Stromal cell of bone marrow (primary cell): Measurements from ENCODE around the gene PSMA8.
"Not testable (repeated sequence)": the region's sequence is repeated elsewhere in the genome, so short reads cannot be mapped to it uniquely, and the experiment has no call there.

Experiments used
- DNase-seq: peaks from one replicate; pipeline ENCODE4 v3.0.0-alpha.2; 2012; ENCODE audit warnings: low read depth

Gene PSMA8

DNA sequence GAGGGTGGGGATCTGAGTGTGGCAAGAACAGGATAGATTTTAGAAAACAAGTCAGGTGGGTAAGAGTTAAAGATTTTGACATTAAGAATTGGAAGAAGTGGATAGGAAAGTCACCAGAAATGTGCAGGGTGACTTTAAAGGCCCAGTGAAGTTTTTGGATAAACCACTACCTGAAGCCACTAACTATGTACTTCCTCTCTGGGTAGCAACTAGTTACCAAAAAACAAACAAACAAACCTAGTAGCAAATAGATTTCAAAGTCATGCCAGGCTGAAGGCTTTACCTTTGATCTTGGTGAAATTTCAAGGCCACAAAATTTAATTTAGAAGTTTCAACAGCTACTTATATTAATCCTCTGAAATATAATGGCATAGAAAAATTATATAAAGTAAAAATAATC is 42.5 kb downstream of the PSMA8 start:
- no peak for DNase-seq

DNA sequence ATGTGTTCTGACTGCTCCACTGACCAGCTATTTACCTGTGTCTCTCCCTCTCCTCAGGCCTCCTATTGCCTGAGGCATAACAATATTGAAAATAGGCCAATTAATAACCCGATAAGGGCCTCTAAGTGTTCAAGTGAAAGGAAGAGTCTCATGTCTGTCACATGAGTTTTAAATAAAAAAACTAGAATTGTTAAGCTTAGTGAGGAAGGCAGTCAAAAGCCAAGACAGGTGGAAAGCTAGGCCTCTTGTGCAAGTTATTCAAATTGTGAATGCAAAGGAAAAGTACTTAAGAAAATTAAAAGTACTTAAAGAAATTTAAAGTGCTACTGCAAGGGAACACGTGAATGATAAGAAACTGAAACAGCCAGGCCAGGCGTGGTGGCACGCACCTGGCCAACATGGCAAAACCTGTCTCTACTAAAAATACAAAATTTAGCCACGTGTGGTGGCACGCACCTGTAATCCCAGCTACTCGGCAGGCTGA is 47.7 kb downstream of the PSMA8 start:
- DNase-seq, result no peak

DNA sequence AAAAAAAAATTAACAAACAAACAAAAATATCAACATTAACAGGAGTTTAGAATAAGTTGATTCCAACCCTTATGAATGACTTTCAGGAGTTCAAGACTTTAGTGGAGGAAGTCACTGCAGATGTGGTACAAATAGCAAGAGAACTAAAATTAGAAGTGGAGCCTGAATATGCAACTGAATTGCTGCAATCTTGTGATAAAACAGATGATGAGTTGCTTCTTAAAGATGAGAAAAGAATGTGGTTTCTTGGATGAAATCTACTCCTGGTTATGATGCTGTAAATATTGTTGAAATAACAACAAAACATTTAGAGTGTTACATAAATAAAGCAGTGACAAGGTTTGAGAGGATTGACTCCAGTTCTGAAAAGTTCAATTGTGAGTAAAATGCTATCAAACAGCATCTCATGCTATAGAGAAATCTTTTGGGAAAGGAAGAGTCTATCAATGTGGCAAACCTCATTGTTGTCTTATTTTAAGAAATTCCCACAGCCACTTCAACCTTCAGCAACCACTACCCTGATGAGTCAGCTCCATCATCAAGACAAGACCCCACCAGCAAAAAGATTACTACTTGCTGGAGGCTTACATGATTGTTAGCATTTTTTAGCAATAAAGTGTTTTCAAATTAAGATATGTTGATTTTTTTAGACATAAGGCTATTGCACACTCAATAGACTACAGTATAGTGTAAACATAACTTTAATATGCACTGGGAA is 49.9 kb downstream of the PSMA8 start:
- DNase-seq, result no peak

DNA sequence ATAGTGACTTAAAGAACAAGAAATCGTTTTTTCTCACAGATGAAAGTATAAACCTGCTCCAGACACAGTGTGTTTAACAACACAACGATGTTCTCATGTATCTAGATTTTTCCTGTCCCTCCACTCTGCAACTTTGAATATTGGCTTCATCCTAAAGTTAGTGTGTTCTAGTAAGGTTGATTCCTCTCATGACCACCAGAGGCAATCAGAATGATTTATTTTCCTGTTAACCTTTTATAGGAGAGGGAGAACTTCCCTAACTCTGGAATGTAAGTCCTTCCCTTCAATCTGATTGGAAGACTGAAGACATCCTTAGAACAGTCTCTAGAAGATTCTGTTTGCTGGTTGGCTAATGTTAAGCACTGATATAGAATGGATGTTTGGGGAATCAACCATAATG is 51.6 kb downstream of the PSMA8 start:
- no peak for DNase-seq

DNA sequence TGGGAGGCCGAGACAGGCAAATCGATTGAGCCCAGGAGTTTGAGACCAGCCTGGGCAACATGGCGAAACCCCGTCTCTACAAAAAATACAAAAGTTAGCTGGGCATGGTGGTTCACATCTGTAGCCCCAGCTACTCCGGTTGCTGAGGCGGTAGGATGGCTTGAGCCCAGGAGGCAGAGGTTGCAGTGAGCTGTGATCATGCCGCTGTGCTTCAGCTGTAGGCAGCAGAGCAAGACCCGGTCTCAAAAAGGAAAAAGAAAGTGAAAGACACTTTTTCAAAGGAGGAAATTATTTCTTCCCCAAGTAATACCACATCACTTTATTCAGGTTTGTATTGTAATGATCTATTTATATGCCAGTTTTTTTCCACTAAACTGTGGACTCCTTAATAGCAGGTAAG is 56.8 kb downstream of the PSMA8 start:
- DNase-seq, result no peak

DNA sequence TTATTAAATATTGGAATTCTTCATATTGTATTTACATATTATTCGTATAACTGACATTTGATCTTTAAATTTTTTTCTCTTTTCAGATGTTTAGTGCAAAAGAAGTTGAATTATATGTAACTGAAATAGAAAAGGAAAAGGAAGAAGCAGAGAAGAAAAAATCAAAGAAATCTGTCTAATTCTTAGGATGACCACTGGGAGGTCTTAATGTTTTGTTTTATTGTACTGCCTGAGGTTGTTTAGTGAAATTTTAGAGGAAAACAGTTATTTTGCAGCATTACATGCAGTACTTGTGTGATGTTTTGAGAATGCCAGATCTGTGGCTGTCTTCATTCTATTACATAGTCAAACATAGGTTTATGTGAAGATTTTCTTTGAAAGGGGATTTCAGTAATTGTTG is 58.6 kb downstream of the PSMA8 start:
- no peak for DNase-seq

DNA sequence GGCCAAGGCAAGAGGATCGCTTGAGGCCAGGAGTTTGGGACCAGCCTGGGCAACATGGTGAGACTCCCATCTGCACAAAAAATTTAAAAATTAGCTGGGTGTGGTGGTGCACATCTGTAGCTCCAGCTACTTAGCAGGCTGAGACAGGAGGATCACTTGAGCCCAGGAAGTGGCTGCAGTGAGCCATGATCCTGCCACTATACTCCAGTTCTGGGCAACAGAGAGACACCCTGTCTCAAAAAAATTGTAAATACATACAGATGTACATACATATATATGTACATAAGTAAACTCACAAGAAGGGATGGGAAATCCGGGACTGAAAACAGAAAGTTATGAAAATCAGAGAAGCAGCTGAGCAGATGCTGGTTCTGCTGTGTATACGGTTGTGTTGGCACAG is 62.9 kb downstream of the PSMA8 start:
- no peak for DNase-seq

DNA sequence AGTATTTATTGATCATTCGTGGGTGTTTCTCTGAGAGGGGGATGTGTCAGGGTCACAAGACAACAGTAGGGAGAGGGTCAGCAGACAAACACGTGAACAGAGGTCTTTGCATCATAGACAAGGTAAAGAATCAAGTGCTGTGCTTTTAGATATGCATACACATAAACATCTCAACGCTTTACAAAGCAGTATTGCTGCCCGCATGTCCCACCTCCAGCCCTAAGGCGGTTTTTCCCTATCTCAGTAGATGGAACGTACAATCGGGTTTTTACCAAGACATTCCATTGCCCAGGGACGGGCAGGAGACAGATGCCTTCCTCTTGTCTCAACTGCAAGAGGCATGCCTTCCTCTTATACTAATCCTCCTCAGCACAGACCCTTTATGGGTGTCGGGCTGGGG is 68.3 kb downstream of the PSMA8 start:
- DNase-seq, result not testable (repeated sequence)

DNA sequence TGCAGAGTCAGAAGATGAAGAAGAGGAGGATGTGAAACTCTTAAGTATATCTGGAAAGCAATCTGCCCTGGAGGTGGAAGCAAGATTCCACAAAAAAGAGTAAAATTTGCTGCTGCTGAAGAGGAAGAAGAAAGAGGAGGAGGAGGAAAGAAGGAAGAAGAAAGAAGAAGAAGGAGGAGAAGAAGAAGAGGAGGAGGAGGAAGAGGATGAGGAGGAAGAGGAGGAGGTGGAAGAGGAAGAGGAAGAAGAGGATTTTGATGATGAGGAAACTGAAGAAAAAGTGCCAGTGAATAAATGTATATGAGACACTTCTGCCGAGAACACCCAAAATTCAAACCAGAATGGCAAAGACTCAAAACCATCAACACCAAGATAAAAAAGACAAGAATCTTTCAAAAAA is 71.6 kb downstream of the PSMA8 start:
- no peak for DNase-seq

DNA sequence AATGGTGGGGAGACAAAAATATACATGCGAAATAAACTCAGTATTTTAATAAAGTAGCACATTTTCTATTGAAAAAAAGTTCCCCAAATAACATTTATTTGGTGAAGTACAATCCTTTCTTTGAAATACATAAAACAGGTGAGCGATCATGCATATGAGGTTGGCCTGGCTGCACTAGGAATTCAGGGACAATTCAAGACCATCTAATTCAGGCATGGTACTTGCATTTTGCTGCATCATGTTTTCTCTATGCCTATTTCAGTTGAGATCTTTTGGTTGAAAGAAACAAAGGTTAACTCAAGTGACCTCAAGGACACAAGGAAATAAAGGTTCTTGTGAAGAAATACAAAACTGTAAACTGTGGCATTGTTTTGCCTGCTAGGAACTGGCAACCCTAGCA is 72.8 kb downstream of the PSMA8 start:
- no peak for DNase-seq

DNA sequence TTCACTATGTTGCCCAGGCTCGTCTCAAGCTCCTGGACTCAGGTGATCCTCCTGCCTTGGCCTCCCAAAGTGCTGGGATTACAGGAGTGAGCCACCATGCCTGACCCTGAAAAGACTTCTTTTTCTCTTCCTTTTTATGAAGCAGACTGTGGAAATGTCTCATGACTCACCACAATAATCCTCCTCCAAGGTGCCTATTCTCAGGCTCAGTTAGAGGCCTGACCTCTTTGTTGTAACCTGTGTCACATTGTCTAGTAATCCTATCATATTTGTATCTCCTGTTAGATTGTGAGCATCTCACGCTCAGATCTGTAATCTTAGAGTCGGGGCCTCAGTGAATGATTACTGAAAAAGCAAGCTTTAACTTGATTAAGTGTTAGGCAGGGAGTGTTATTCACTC is 74.3 kb downstream of the PSMA8 start:
- no peak for DNase-seq

DNA sequence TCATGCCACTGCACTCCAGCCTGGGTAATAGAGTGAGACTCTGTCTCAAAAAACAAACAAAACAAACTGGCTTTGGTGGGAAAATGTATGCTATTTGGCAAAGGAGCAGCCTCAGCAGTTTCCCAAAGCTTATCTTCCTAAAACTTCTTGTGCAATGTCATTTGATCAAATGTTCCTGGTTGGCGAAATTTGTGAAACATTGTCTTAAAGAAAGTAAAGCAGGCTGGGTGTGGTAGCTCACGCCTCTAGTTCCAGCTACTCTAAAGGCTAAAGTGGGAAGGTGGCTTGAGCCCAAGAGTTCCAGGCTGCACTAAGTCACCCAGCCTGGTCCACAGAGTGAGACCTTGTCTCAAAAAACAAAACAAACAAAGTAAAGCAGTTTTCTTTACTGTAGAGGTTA is 75.3 kb downstream of the PSMA8 start:
- no peak for DNase-seq

DNA sequence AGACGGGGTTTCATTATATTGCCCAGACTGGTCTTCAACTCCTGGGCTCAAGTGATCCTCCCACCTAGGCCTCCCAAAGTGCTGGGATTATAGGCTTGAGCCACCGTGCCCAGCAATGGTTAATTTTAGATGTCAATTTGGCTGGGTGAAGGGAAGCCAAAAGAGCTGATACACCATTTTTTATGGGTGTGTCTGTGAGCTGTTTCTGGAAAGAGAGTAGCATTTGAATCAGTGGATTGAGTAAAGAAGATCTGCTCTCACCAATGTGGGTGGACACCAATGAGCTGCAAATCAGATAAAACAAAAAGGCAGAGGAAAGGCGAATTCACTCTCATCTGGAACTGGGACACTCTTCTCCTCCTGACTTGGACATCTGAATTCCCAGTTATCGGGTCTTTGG is 76.5 kb downstream of the PSMA8 start:
- no peak for DNase-seq

DNA sequence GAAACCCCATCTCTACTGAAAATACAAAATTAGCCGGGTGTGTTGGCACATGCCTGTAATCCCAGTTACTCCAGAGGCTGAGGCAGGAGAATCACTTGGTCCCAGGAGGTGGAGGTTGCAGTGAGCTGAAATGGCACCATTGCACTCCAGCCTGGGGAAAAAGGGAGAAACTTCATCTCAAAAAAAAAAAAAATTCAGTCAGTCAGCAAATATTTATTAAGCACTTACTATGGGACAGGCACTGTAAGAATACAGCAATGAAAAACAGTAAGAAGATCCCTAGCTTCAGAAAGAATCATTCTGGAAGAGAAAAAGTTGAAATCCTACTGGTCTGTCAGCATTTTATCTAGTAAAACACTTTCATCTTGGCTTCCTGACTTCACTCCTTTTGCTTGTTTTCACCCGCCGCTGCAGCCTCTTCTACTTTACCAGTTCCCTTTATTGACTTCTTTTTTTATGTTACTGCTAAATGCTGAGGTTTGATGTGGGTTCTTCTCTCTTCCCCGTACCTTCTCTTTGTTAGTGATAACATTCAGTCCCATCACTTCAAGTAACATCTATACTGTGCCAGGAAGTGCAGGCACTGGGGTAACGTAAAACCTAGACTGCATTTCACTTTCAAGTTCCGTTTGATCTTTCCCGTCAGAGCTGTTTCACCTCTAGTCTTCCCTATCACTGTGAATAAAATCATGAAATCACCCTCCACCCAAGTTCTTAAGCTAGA is 81.7 kb downstream of the PSMA8 start:
- no peak for DNase-seq

DNA sequence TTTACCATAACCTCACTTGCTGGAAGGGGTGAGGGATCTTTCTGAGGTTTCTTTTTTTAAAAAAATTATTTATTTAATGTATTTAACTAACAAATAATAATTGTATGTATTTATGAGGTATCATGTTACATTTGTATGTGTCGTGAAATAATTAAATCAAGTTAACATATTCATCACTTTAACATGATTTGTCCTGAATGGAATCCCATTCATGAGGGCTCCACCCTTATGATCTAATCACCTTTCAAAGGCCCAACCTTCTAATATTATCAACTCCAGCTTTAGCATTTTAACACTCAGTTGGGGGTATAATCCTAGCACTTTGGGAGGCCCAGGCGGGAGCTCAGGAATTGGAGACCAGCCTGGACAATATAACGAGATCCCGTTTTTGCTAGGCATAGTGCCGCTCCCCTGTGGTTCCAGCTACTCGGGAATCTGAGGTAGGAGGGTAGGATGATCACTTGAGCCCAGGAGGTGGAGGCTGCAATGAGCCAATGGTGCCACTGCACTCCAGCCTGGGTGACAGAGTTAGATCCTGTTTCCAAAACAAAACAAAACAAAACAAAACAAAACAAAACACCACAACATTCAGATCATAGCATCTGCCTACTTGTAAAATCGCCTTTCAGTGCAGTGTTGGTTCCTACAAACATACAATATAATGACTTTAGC is 91.5 kb downstream of the PSMA8 start:
- DNase-seq, result no peak

DNA sequence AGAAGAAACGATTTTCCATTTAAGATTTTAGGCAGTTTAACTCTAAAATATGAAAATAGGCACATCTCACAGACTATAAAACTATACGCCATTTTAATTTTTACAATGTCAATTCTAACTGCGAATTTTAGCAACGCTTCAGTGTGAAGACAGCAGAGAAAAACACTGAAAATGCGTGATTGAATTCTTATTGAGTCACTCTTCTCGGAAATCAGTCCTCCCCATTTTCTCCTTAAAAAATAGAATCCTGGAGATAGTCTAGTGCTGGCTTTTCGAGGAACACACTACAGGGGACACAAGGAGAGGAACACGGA is 92.2 kb downstream of the PSMA8 start:
- DNase-seq, result no peak

DNA sequence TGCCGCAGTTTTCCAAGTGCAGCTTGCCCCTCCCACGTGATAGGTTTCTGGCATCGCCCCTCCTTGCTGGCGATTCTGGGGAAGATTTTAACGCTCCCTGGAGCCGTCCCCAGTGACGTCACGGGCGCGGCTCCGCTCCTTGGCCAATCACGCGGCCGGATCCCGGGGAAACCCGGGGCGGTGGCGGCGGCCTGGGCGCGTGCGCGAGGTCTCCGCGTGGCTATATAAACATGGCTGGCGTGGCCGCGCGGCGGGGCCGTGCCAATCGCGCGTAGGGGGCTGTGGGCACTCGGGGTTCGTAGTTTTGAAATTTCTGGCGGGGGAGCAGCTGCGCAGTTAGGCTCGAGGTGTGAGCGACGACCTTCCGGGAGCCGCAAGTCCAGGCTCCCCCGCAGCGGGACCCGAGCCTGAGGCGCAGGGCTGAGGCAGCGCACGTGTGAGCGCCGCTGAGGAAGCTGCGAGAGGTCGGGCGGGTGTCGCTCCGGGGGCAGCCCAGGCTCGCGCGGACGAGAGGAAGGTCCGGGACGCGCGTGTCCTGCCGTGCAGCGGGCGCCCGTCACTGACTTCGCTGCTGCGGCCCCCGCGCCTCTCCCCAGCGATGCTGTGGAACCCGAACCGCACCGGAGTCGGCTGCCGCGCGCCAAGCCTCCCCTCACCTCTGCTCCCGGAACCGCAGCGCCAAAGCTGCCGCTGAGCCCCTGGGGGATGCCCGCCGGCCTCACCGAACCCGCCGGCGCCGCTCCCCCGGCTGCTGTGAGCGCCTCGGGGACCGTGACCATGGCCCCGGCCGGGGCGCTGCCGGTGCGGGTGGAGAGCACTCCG is 92.8 kb downstream of the PSMA8 start, which contains the start of gene TAF4B:
Gene TAF4B, plus strand, starts transcription at position 217 of the 822 bp plus-strand sequence. Its CDS starts 489 bp downstream, at position 706.
- DNase-seq, result peak; percentile 86

DNA sequence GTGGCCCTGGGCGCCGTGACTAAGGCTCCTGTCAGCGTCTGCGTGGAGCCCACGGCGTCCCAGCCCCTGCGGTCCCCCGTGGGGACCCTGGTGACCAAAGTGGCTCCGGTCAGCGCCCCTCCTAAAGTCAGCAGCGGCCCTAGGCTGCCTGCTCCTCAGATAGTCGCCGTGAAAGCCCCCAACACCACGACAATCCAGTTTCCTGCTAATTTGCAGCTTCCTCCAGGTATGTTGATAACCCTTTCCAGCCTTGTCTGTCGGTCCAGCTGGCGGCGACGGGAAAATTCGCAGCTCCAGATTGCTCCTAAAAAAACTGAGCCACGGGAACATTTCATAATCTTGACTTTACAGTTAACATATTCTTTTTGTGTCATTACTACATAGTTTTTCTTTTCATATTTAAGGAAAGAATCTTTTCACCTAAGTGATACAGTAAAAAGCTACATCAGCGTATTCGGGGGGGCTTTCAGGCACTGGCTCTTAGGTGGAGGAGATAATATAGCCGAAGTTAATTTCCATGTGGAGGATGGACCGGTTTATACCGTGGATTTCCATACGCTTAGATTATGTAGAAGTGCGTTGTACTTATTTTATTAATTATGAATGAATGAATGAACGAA is 93.5 kb downstream of the PSMA8 start:
- no peak for DNase-seq

DNA sequence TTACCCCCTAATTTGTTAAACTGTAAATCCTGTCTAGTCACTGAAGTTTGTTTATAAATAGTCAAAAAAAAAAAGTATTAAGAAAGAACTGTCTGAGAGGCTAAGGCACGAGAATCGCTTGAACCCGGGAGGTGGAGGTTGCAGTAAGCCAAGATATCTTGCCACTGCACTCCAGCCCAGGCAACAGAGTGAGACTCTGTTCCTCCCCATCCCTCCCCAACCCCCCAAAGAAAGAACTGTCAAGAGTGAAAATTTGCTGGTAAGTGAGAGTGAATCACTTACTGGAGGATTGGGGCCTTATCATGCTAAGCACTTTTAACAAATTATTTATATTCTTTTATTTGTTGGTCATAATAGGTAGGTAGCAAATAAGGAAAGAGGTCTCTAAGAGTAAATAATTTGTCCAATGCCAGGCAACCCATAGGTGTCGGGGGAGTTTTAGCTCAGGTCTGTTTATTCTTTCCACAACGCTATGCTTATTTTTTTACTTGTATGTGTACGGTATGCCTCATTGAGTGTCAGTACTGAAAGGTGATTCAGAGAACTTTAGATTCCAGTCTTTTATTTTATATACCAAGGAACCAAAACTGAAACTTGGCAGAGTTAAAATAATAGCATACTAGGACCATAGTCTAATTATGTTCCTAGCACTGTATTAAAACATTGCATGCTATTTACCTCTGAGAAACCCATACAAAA is 95.0 kb downstream of the PSMA8 start:
- no peak for DNase-seq

DNA sequence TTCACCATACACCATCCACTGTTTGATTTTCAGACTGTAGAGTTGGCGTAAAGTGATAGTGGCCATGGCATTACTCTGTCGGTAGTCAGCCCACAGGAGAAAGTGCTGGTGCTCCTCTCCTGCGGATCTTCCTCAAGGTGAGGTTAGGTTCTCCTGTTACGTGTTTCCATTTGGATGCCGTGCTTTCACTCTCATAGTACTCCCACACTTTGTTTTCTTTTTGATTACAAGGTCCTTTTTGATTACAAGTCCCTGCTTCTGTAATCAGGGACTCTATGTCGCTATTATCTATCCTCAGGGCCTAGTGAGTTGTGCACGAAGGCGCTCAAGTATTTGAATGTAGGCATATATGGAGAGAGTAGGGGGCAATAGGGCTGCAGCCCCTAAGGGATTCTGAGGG is 96.8 kb downstream of the PSMA8 start:
- no peak for DNase-seq

DNA sequence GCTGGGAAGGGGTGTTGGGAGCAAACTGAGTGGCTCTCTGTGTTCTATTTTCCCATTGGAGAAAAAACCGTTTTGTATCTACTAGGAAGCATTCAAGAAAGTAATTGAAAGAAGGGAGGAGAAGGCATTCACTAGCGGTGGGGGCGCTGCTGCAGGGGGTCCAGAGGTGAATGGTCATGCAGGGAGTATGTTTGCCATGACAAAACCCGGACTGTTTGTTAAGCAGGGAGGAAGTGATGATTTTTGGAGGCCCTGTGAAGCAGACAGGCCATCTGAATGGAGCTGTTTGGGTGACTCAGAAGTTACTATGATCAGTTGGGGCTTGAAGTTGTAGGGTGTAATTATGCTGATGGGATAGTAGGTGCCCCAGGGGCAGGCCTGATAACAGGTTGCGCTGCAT is 99.5 kb downstream of the PSMA8 start:
- DNase-seq, result no peak
